HEK293 (cell line): ENCODE data around the gene DDIT4.

ENCODE experiments used
- CTCF ChIA-PET: fragments of 350-600 bp; formaldehyde crosslinking; extraction: SDS; loops from one replicate; lab custom pipeline; 2021; ENCODE audit warnings: antibody characterized with exemption; lab: Yijun Ruan, JAX
- POLR2A ChIA-PET: fragments of 300-600 bp; formaldehyde crosslinking; extraction: SDS; loops from one replicate; lab custom pipeline; 2020; ENCODE audit warnings: antibody characterized with exemption, inconsistent platforms; lab: Yijun Ruan, JAX
- H3K27ac ChIP-seq: fragments of 200-500 bp; sonication (Bioruptor generic); 2 replicates; pipeline ENCODE4 v1.5.1; 2014; ENCODE audit warnings: low read depth, low read length, control low read depth, inconsistent platforms; ENCODE audit errors: extremely low read depth
- H3K36me3 ChIP-seq, 2 experiments: fragments of 200-500 bp in 1 of 2; sonication (Bioruptor generic) in 1 of 2; 1 replicate in 1 of 2; 2 replicates in 1 of 2; pipeline ENCODE4 v1.5.1; 2014 to 2017; ENCODE audit warnings: inconsistent platforms in 2 of 2, low read length in 2 of 2; ENCODE audit not compliant: control insufficient read depth in 2 of 2, insufficient read depth in 1 of 2
- H3K4me1 ChIP-seq: fragments of 200-500 bp; sonication (Bioruptor generic); 2 replicates; pipeline ENCODE4 v1.5.1; 2014; ENCODE audit warnings: mild to moderate bottlenecking, low read length, inconsistent platforms; ENCODE audit not compliant: control insufficient read depth, insufficient read depth
- H3K4me3 ChIP-seq: 2 replicates; pipeline ENCODE4 v1.5.1; 2011; ENCODE audit warnings: low read depth, mild to moderate bottlenecking, control low read depth, low read length, moderate library complexity
- H3K9me3 ChIP-seq: fragments of 200-500 bp; sonication (Bioruptor generic); 2 replicates; pipeline ENCODE4 v1.5.1; 2014; ENCODE audit warnings: low read depth, low read length, inconsistent platforms; ENCODE audit not compliant: control insufficient read depth, insufficient read depth
- BCL11A ChIP-seq: fragments of 450-650 bp; formaldehyde crosslinking; IDR thresholded peaks from 2 replicates; pipeline ENCODE4 v1.5.1; 2016; ENCODE audit warnings: low read depth, missing biosample characterization, missing genetic modification characterization
- BCL11B ChIP-seq: fragments of 450-650 bp; formaldehyde crosslinking; IDR thresholded peaks from 2 replicates; pipeline ENCODE4 v1.5.1; 2016; ENCODE audit warnings: low read depth, missing biosample characterization, missing genetic modification characterization
- EGR2 ChIP-seq: fragments of 450-650 bp; formaldehyde crosslinking; IDR thresholded peaks from 2 replicates; pipeline ENCODE4 v1.5.1; 2016; ENCODE audit warnings: low read depth, missing biosample characterization, missing genetic modification characterization
- GLI2 ChIP-seq: fragments of 450-650 bp; formaldehyde crosslinking; IDR thresholded peaks from 2 replicates; pipeline ENCODE4; 2017; ENCODE audit warnings: missing biosample characterization, missing genetic modification characterization, low read depth, borderline replicate concordance
- OSR2 ChIP-seq: fragments of 450-650 bp; formaldehyde crosslinking; IDR thresholded peaks from 2 replicates; pipeline ENCODE4 v1.5.1; 2016; ENCODE audit warnings: missing biosample characterization, missing genetic modification characterization
- REPIN1 ChIP-seq: fragments of 450-650 bp; formaldehyde crosslinking; IDR thresholded peaks from 2 replicates; pipeline ENCODE4 v1.5.1; 2017; ENCODE audit warnings: missing biosample characterization, missing genetic modification characterization, low read depth
- SP3 ChIP-seq: fragments of 450-650 bp; formaldehyde crosslinking; IDR thresholded peaks from 2 replicates; pipeline ENCODE4 v1.5.1; 2016; ENCODE audit warnings: missing biosample characterization, missing genetic modification characterization
- TRIM28 ChIP-seq: IDR thresholded peaks from 2 replicates; pipeline ENCODE4 v1.6.1; 2011; ENCODE audit warnings: low read length, control low read depth, borderline replicate concordance
- ZFHX2 ChIP-seq: fragments of 450-650 bp; formaldehyde crosslinking; conservative IDR thresholded peaks from 2 replicates; pipeline ENCODE4 v1.5.1; 2016; ENCODE audit warnings: missing biosample characterization, missing genetic modification characterization
- ZNF404 ChIP-seq: fragments of 450-650 bp; formaldehyde crosslinking; IDR thresholded peaks from 2 replicates; pipeline ENCODE4 v1.5.1; 2017; ENCODE audit warnings: missing biosample characterization, missing genetic modification characterization
- ZNF530 ChIP-seq: fragments of 450-650 bp; formaldehyde crosslinking; IDR thresholded peaks from 2 replicates; pipeline ENCODE4 v1.5.1; 2016; ENCODE audit warnings: low read depth, missing biosample characterization, missing genetic modification characterization
- ZNF555 ChIP-seq: fragments of 450-650 bp; formaldehyde crosslinking; conservative IDR thresholded peaks from 2 replicates; pipeline ENCODE4 v1.5.1; 2017; ENCODE audit warnings: missing biosample characterization, mild to moderate bottlenecking, missing genetic modification characterization, inconsistent platforms
- ZNF558 ChIP-seq: fragments of 450-650 bp; formaldehyde crosslinking; IDR thresholded peaks from 2 replicates; pipeline ENCODE4 v1.5.1; 2016; ENCODE audit warnings: missing biosample characterization, missing genetic modification characterization
- ZNF585B ChIP-seq: fragments of 450-650 bp; formaldehyde crosslinking; IDR thresholded peaks from 2 replicates; pipeline ENCODE4 v1.5.1; 2016; ENCODE audit warnings: missing biosample characterization, missing genetic modification characterization
- ZNF600 ChIP-seq: fragments of 450-650 bp; formaldehyde crosslinking; IDR thresholded peaks from 2 replicates; pipeline ENCODE4 v1.5.1; 2016; ENCODE audit warnings: missing biosample characterization, missing genetic modification characterization
- ZNF707 ChIP-seq: fragments of 450-650 bp; formaldehyde crosslinking; IDR thresholded peaks from 2 replicates; pipeline ENCODE4 v1.5.1; 2016; ENCODE audit warnings: missing biosample characterization, missing genetic modification characterization
- ZNF785 ChIP-seq: fragments of 450-650 bp; formaldehyde crosslinking; IDR thresholded peaks from 2 replicates; pipeline ENCODE4 v1.5.1; 2016; ENCODE audit warnings: missing biosample characterization, missing genetic modification characterization
- ZNF791 ChIP-seq: fragments of 450-650 bp; formaldehyde crosslinking; IDR thresholded peaks from 2 replicates; pipeline ENCODE4 v1.5.1; 2016; ENCODE audit warnings: missing biosample characterization, missing genetic modification characterization
- TF ChIP-seq, protein P1 (sequence below): fragments of 450-650 bp; formaldehyde crosslinking; IDR thresholded peaks from 2 replicates; pipeline ENCODE4 v1.5.1; 2016; ENCODE audit warnings: missing biosample characterization, missing genetic modification characterization
- TF ChIP-seq, protein P2 (sequence below): fragments of 450-650 bp; formaldehyde crosslinking; IDR thresholded peaks from 2 replicates; pipeline ENCODE4 v1.5.1; 2016; ENCODE audit warnings: missing biosample characterization, missing genetic modification characterization
- TF ChIP-seq, protein P3 (sequence below): fragments of 450-650 bp; formaldehyde crosslinking; IDR thresholded peaks from 2 replicates; pipeline ENCODE4 v1.5.1; 2017; ENCODE audit warnings: missing biosample characterization, missing genetic modification characterization
- TF ChIP-seq, protein P4 (sequence below): fragments of 450-650 bp; formaldehyde crosslinking; optimal IDR thresholded peaks from 2 replicates; pipeline ENCODE3; 2016; ENCODE audit warnings: missing biosample characterization, mild to moderate bottlenecking, missing genetic modification characterization
- TF ChIP-seq, protein P5 (sequence below): fragments of 450-650 bp; formaldehyde crosslinking; IDR thresholded peaks from 2 replicates; pipeline ENCODE4 v1.5.1; 2016; ENCODE audit warnings: missing biosample characterization, missing genetic modification characterization
- TF ChIP-seq, protein P6 (sequence below): fragments of 450-650 bp; IDR thresholded peaks from 2 replicates; pipeline ENCODE4 v1.5.1; 2018; ENCODE audit warnings: missing biosample characterization, missing genetic modification characterization

The DDIT4 gene

DNA sequence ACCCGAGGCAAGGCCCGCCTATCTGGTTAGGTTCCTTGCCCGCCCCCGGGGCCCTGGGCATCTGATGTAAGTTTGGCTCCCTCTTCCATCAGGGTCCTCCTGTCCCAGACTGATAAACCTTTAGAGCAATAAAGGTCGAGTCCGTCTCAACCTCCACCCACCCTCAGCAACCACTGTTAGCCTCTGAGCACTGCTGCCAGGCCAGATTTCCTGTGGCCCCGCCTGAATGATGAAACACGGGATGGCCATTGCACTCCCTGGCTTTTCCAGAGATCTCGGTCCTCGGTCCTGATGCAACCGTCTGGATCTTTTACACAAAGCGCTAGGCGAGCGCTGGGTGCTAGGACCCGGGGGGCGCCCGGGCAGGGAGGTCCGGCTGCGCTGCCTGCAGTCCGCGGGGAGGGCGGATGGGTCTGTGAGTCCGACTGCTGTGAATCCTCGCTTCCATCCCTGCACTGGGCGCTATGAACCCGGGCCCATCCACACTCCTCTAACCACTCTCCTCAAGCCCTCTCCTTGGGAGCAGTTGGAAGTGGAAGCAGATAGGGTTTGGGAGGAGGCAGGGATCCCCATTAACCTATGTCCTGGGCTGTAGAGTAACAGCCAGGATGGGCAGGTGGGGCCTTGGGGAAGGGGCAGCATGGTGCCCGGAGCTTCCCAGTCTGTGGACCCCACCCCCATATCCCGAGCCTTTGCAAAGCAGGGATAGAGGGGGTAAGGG is 875 bp upstream of the DDIT4 start (continued):
- TF ChIP-seq EGR2 (tag by site-specific recombination) (peak; percentile 45), ZNF404 (tag by site-specific recombination) (no peak), ZNF785 (peak; percentile 80), ZNF585B (tag by site-specific recombination) (no peak), TRIM28 (peak; percentile 89), GLI2 (tag by site-specific recombination) (no peak), ZNF791 (0 out of 2 replicates have a peak, but pooled peaks have one; percentile 25), REPIN1 (tag by site-specific recombination) (no peak; the same call in 1 of the 2 replicates), ZNF558 (tag by site-specific recombination) (peak; percentile 61)
- TF ChIP-seq, protein P1, sequence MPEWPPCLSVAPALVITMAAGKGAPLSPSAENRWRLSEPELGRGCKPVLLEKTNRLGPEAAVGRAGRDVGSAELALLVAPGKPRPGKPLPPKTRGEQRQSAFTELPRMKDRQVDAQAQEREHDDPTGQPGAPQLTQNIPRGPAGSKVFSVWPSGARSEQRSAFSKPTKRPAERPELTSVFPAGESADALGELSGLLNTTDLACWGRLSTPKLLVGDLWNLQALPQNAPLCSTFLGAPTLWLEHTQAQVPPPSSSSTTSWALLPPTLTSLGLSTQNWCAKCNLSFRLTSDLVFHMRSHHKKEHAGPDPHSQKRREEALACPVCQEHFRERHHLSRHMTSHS (tag by site-specific recombination), result 0 out of 2 replicates have a peak, but pooled peaks have one; percentile 22
- TF ChIP-seq, protein P2, sequence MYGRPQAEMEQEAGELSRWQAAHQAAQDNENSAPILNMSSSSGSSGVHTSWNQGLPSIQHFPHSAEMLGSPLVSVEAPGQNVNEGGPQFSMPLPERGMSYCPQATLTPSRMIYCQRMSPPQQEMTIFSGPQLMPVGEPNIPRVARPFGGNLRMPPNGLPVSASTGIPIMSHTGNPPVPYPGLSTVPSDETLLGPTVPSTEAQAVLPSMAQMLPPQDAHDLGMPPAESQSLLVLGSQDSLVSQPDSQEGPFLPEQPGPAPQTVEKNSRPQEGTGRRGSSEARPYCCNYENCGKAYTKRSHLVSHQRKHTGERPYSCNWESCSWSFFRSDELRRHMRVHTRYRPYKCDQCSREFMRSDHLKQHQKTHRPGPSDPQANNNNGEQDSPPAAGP (tag by site-specific recombination), result peak; percentile 83
- TF ChIP-seq, all 188 proteins: peak for 75

DNA sequence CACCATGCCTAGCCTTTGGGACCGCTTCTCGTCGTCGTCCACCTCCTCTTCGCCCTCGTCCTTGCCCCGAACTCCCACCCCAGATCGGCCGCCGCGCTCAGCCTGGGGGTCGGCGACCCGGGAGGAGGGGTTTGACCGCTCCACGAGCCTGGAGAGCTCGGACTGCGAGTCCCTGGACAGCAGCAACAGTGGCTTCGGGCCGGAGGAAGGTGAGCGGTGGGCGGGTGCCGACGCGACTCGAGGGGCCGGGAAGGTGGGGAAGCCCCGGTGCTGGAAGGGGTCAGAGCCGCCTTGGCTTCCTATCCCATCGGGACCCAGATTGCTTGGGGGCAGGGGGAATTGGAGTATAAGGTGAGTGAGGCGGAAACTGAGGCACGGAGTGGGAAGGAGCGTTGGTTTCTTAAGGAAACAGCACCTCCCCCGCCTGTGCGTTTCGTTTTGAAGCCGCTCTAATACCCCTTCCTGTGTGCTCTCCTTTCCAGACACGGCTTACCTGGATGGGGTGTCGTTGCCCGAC is 547 bp downstream of the DDIT4 start:
- H3K4me3 ChIP-seq, result peak overlapping the region; percentile 65
- POLR2A ChIA-PET, result interaction anchor here (0.7 to 5.1 kb wide), 34 partner anchors 8 to 973 kb away, joined by 3 to 120 read pairs (median 8); partner anchors contain the start of genes ANAPC16, ASCC1, DNAJB12 and DNAJC9
- H3K9me3 ChIP-seq, result no peaks in the 10 kb centered on the region
- CTCF ChIA-PET, result interaction anchor here (0.6 to 4.5 kb wide), 18 partner anchors 10 to 149 kb away, joined by 3 to 52 read pairs (median 4); no protein-coding TSS in a partner anchor
- peaks cover 0 to 16% of the 10 kb centered on the region in 2 experiments; a peak in 1 of 3 replicates for H3K36me3 ChIP-seq
- TF ChIP-seq, protein P3, sequence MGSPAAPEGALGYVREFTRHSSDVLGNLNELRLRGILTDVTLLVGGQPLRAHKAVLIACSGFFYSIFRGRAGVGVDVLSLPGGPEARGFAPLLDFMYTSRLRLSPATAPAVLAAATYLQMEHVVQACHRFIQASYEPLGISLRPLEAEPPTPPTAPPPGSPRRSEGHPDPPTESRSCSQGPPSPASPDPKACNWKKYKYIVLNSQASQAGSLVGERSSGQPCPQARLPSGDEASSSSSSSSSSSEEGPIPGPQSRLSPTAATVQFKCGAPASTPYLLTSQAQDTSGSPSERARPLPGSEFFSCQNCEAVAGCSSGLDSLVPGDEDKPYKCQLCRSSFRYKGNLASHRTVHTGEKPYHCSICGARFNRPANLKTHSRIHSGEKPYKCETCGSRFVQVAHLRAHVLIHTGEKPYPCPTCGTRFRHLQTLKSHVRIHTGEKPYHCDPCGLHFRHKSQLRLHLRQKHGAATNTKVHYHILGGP (tag by site-specific recombination), result no peak
- TF ChIP-seq OSR2 (tag by site-specific recombination), result no peak
- TF ChIP-seq BCL11B, result peak; percentile 12; the same call in 1 of the 2 replicates
- TF ChIP-seq, protein P2 (tag by site-specific recombination), result no peak
- 0 out of 2 replicates have a peak, but pooled peaks have one; percentile 67 for TF ChIP-seq BCL11A (tag by site-specific recombination)
- no peak for TF ChIP-seq ZNF707 (tag by site-specific recombination)
- TF ChIP-seq, protein P4, sequence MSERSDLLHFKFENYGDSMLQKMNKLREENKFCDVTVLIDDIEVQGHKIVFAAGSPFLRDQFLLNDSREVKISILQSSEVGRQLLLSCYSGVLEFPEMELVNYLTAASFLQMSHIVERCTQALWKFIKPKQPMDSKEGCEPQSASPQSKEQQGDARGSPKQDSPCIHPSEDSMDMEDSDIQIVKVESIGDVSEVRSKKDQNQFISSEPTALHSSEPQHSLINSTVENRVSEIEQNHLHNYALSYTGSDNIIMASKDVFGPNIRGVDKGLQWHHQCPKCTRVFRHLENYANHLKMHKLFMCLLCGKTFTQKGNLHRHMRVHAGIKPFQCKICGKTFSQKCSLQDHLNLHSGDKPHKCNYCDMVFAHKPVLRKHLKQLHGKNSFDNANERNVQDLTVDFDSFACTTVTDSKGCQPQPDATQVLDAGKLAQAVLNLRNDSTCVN (tag by site-specific recombination), result no peak
- TF ChIP-seq ZFHX2 (tag by site-specific recombination), result peak; percentile 24; the same call in 1 of the 2 replicates
- TF ChIP-seq, protein P5, sequence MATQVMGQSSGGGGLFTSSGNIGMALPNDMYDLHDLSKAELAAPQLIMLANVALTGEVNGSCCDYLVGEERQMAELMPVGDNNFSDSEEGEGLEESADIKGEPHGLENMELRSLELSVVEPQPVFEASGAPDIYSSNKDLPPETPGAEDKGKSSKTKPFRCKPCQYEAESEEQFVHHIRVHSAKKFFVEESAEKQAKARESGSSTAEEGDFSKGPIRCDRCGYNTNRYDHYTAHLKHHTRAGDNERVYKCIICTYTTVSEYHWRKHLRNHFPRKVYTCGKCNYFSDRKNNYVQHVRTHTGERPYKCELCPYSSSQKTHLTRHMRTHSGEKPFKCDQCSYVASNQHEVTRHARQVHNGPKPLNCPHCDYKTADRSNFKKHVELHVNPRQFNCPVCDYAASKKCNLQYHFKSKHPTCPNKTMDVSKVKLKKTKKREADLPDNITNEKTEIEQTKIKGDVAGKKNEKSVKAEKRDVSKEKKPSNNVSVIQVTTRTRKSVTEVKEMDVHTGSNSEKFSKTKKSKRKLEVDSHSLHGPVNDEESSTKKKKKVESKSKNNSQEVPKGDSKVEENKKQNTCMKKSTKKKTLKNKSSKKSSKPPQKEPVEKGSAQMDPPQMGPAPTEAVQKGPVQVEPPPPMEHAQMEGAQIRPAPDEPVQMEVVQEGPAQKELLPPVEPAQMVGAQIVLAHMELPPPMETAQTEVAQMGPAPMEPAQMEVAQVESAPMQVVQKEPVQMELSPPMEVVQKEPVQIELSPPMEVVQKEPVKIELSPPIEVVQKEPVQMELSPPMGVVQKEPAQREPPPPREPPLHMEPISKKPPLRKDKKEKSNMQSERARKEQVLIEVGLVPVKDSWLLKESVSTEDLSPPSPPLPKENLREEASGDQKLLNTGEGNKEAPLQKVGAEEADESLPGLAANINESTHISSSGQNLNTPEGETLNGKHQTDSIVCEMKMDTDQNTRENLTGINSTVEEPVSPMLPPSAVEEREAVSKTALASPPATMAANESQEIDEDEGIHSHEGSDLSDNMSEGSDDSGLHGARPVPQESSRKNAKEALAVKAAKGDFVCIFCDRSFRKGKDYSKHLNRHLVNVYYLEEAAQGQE (tag by site-specific recombination), result peak; percentile 70; the same call in 1 of the 2 replicates
- TF ChIP-seq, protein P6, sequence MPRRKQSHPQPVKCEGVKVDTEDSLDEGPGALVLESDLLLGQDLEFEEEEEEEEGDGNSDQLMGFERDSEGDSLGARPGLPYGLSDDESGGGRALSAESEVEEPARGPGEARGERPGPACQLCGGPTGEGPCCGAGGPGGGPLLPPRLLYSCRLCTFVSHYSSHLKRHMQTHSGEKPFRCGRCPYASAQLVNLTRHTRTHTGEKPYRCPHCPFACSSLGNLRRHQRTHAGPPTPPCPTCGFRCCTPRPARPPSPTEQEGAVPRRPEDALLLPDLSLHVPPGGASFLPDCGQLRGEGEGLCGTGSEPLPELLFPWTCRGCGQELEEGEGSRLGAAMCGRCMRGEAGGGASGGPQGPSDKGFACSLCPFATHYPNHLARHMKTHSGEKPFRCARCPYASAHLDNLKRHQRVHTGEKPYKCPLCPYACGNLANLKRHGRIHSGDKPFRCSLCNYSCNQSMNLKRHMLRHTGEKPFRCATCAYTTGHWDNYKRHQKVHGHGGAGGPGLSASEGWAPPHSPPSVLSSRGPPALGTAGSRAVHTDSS (tag by site-specific recombination), result peak; percentile 16; the same call in 1 of the 2 replicates
- TF ChIP-seq SP3 (tag by site-specific recombination), result no peak
- TF ChIP-seq ZNF530 (tag by site-specific recombination), result no peak
- TF ChIP-seq ZNF600, result no peak
- TF ChIP-seq ZNF555 (tag by site-specific recombination), result no peak
- peak overlapping the region; percentile 99 for H3K27ac ChIP-seq
- peaks cover 7% of the 10 kb centered on the region for H3K4me1 ChIP-seq
